ENCODE measurements around the gene LEO1. TPM values are rescaled to one million over a fixed set of nuclear protein-coding genes. Genes with fewer than 3 reads are reported as not detected.

Gene LEO1
- total and polyA plus RNA-seq, 2 of the 13 experiments (the other 11 are each of a cell fraction or from before 2014, with no cell fraction given), result 17.0 to 60.3 TPM

DNA sequence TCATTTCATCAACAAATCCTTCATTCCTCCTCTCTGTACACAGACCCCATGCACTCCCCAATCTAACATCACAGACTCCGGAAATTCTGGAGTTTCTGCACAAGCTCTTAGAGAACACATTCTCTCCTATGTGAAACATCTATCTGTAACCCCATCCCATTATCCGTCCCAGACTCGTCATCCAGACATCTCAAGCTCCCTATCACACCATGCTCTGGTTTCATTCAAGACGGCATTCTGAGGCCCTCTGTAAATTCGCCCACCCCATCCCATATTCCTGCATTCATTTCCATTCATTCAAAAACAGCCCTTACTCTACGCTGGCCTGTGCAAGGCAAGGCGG, 575 bp downstream of the LEO1 start:
- FAIRE-seq (no peak), ATAC-seq (peak; percentile 14), DNase-seq (ENCODE audit: low spot score) (no peak)
- H3K4me2 ChIP-seq (ENCODE audit: low read depth, low read length), result peak overlapping the region; percentile 81
- peaks cover 46% of the 10 kb centered on the region for H3K4me1 ChIP-seq (ENCODE audit: insufficient read depth, low read length)
- H3K27me3 ChIP-seq (ENCODE audit: control insufficient read depth in 1 of 2, insufficient read depth in 2 of 2, low read length in 2 of 2), result no peaks in the 10 kb centered on the region; a peak in 1 of 5 replicates
- intact Hi-C loops (cut with micrococcal nuclease; ENCODE audit: unreplicated experiment), result loop anchor here (1.0 to 2.0 kb wide), 2 partner anchors 10 to 682 kb away; no protein-coding TSS in a partner anchor
- no TSS peak for BruUV-seq (replicated peaks)
- in situ Hi-C loops (cut with HindIII; ENCODE audit: extremely low pct_ligation_motif_present, low pct_unique_long_range_greater_than_20kb), result no loop called here
- H4K20me1 ChIP-seq (ENCODE audit: insufficient read depth, low read length), result peaks cover 14% of the 10 kb centered on the region
- peaks cover 62% of the 10 kb centered on the region for H3K79me2 ChIP-seq (ENCODE audit: insufficient read depth, low read length)
- H3K4me3 ChIP-seq (replicated peaks in 1 of 3; ENCODE audit: insufficient read depth in 1 of 3, low read depth in 2 of 3, low read length in 3 of 3), result peak overlapping the region; percentile 70 to 100 (median 97)
- WGBS (ENCODE audit: low lambda C conversion rate), result 0% methylated on average over 7 of the region's 7 CpGs
- H3K9ac ChIP-seq (ENCODE audit: insufficient read depth, low read depth, low read length), result peak overlapping the region; percentile 84
- H3K27ac ChIP-seq (ENCODE audit: extremely low read length, insufficient read depth, low read length), result peak overlapping the region; percentile 79
- H3K36me3 ChIP-seq (replicated peaks in 1 of 2; ENCODE audit: control insufficient read depth in 1 of 2, insufficient read depth in 2 of 2, low read length in 2 of 2), result peaks cover 0 to 7% of the 10 kb centered on the region in 2 experiments; a peak in 4 of 5 replicates
- H2AFZ ChIP-seq (ENCODE audit: low read length), result no peak overlapping the region
- H3K9me3 ChIP-seq (ENCODE audit: low read length), result no peaks in the 10 kb centered on the region; the same call in 1 of the 2 replicates
- CTCF ChIA-PET (ENCODE audit: low intra/inter-chr PET ratio, low total read pairs), result no interaction called here
- POLR2A ChIA-PET, result interaction anchor here (0.6 to 3.8 kb wide), 28 partner anchors 8 to 209 kb away, joined by 3 to 48 read pairs (median 5); no protein-coding TSS in a partner anchor
- TF ChIP-seq RFX5 (IDR thresholded peaks at IDR 0.05; ENCODE audit: low read depth, low read length), result no peak
- TF ChIP-seq TBX3 (IDR thresholded peaks at IDR 0.05; ENCODE audit: borderline replicate concordance), result no peak
- TF ChIP-seq GTF2F1 (IDR thresholded peaks at IDR 0.05; ENCODE audit: low read length), result no peak
- TF ChIP-seq ZNF747 (CRISPR knock-in tag; IDR thresholded peaks at IDR 0.05; ENCODE audit: borderline replicate concordance), result 0 out of 2 replicates have a peak, but pooled peaks have one; percentile 29
- 0 out of 2 replicates have a peak, but pooled peaks have one; percentile 7 for TF ChIP-seq ZNF441 (CRISPR knock-in tag; IDR thresholded peaks at IDR 0.05; ENCODE audit: borderline replicate concordance)
- TF ChIP-seq E2F2 (CRISPR knock-in tag; IDR thresholded peaks at IDR 0.05; ENCODE audit: borderline replicate concordance), result no peak
- no peak for TF ChIP-seq PHB2 (IDR thresholded peaks at IDR 0.05; ENCODE audit: partially characterized antibody)
- no peak for TF ChIP-seq RCOR2 (CRISPR knock-in tag; IDR thresholded peaks at IDR 0.05)
- no peak for TF ChIP-seq TOE1 (CRISPR knock-in tag; IDR thresholded peaks at IDR 0.05)
- 0 out of 2 replicates have a peak, but pooled peaks have one; percentile 3 for TF ChIP-seq SIX4 (CRISPR knock-in tag; IDR thresholded peaks at IDR 0.05)
- no peak for TF ChIP-seq ZBTB7A (CRISPR knock-in tag; IDR thresholded peaks at IDR 0.05)
- no peak for TF ChIP-seq ZNF589 (CRISPR knock-in tag; conservative IDR thresholded peaks at IDR 0.05)
- no peak for TF ChIP-seq HOXA3 (CRISPR knock-in tag; IDR thresholded peaks at IDR 0.05)
- TF ChIP-seq ZNF720 (CRISPR knock-in tag; IDR thresholded peaks at IDR 0.05), result no peak
- TF ChIP-seq ZMAT5 (CRISPR knock-in tag; IDR thresholded peaks at IDR 0.05; ENCODE audit: borderline replicate concordance, low read depth), result no peak
- TF ChIP-seq ZNF33A (CRISPR knock-in tag; IDR thresholded peaks at IDR 0.05; ENCODE audit: borderline replicate concordance), result no peak
- TF ChIP-seq NPAS2 (CRISPR knock-in tag; IDR thresholded peaks at IDR 0.05; ENCODE audit: borderline replicate concordance), result no peak
- TF ChIP-seq, protein P1, sequence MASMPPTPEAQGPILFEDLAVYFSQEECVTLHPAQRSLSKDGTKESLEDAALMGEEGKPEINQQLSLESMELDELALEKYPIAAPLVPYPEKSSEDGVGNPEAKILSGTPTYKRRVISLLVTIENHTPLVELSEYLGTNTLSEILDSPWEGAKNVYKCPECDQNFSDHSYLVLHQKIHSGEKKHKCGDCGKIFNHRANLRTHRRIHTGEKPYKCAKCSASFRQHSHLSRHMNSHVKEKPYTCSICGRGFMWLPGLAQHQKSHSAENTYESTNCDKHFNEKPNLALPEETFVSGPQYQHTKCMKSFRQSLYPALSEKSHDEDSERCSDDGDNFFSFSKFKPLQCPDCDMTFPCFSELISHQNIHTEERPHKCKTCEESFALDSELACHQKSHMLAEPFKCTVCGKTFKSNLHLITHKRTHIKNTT (CRISPR knock-in tag; IDR thresholded peaks at IDR 0.05), result no peak
- no peak for TF ChIP-seq DR1 (CRISPR knock-in tag; IDR thresholded peaks at IDR 0.05)
- no peak; the same call in 1 of the 2 replicates for TF ChIP-seq NFIC (IDR thresholded peaks at IDR 0.05; ENCODE audit: low read length)
- no peak for TF ChIP-seq RELA (CRISPR knock-in tag; IDR thresholded peaks at IDR 0.05)
- TF ChIP-seq ZBTB42 (CRISPR knock-in tag; IDR thresholded peaks at IDR 0.05), result no peak
- TF ChIP-seq ZNF749 (CRISPR knock-in tag; IDR thresholded peaks at IDR 0.05; ENCODE audit: borderline replicate concordance), result 0 out of 2 replicates have a peak, but pooled peaks have one; percentile 1
- no peak for TF ChIP-seq ZNF790 (CRISPR knock-in tag; IDR thresholded peaks at IDR 0.05; ENCODE audit: borderline replicate concordance)
- TF ChIP-seq ZNF737 (CRISPR knock-in tag; IDR thresholded peaks at IDR 0.05; ENCODE audit: borderline replicate concordance), result no peak
- TF ChIP-seq KDM6A (CRISPR knock-in tag; IDR thresholded peaks at IDR 0.05; ENCODE audit: low read depth), result no peak

All from HepG2 (cell line).